Measurements from ENCODE around the gene CSTB.

GRCh38 chr21:43754948-43755781 is 20.9 kb downstream of the CSTB start:
- no peak for TF ChIP-seq CTCF (IDR thresholded peaks at IDR 0.05; ENCODE audit: insufficient read depth, low read depth, low read length)
- TF ChIP-seq EZH2 (IDR thresholded peaks at IDR 0.05; ENCODE audit: insufficient read depth, low read length) = no peak
